ENCODE measurements around the gene VSIR.

VSIR gene

GRCh38 chr10:71763352-71764127 is 9.8 kb downstream of the VSIR start:
- no peak for DNase-seq

GRCh38 chr10:71762324-71762723 is 11.0 kb downstream of the VSIR start:
- no peak for DNase-seq

- DNase-seq, result no peak
These were observed 11.7 kb downstream of the VSIR start for GRCh38 chr10:71761541-71762113.

- DNase-seq, result no peak
These were observed 12.2 kb downstream of the VSIR start for GRCh38 chr10:71761105-71761511.

GRCh38 chr10:71757399-71757922 is 15.9 kb downstream of the VSIR start:
- DNase-seq, result no peak

- no peak for DNase-seq
These were observed 16.8 kb downstream of the VSIR start for GRCh38 chr10:71756311-71757191.

- no peak for DNase-seq
These were observed 18.0 kb downstream of the VSIR start for GRCh38 chr10:71755179-71755879.

GRCh38 chr10:71754562-71754961 is 18.8 kb downstream of the VSIR start:
- DNase-seq, result peak; percentile 38

GRCh38 chr10:71753960-71754505 is 19.3 kb downstream of the VSIR start:
- DNase-seq, result no peak

GRCh38 chr10:71753091-71753959 is 20.0 kb downstream of the VSIR start:
- DNase-seq, result peak; percentile 96

- no peak for DNase-seq
These were observed 20.8 kb downstream of the VSIR start for GRCh38 chr10:71752391-71753090.

GRCh38 chr10:71751515-71752224 is 21.6 kb downstream of the VSIR start:
- DNase-seq, result no peak

- no peak for DNase-seq
These were observed 22.3 kb downstream of the VSIR start for GRCh38 chr10:71750986-71751385.

GRCh38 chr10:71750124-71750841 is 23.0 kb downstream of the VSIR start:
- peak; percentile 30 for DNase-seq

- no peak for DNase-seq
These were observed 23.9 kb downstream of the VSIR start for GRCh38 chr10:71749396-71749795.

GRCh38 chr10:71748671-71749191 is 24.6 kb downstream of the VSIR start:
- DNase-seq, result peak; percentile 96

GRCh38 chr10:71747551-71748523 is 25.5 kb downstream of the VSIR start:
- peak; percentile 94 for DNase-seq

GRCh38 chr10:71747039-71747531 is 26.2 kb downstream of the VSIR start:
- DNase-seq, result no peak

Measured in OCI-M1 (cell line).